HEK293T (cell line): Measurements from ENCODE around the gene MRPS9.

Experiments
- FOXK2 ChIP-seq: fragments of 450-650 bp; IDR thresholded peaks from 2 replicates; pipeline ENCODE4 v1.6.1; 2016; ENCODE audit warnings: mild to moderate bottlenecking
- HDGF ChIP-seq: fragments of 450-650 bp; IDR thresholded peaks from 2 replicates; pipeline ENCODE4 v1.6.1; 2017; ENCODE audit warnings: antibody characterized with exemption, borderline replicate concordance
- LEF1 ChIP-seq: fragments of 450-650 bp; IDR thresholded peaks from 2 replicates; pipeline ENCODE4 v1.6.1; 2017; ENCODE audit warnings: mild to moderate bottlenecking, borderline replicate concordance

- TF ChIP-seq FOXK2 (no peak), HDGF (no peak), LEF1 (no peak)
Measured at GRCh38 chr2:105102001-105102400, 64.1 kb downstream of the MRPS9 start.
